Measurements from ENCODE around the gene ZNF680. TPM values are rescaled to one million over a fixed set of nuclear protein-coding genes. Genes with fewer than 3 reads are reported as not detected.

The ZNF680 gene
- total RNA-seq, 1 donor from 2014 or later = not detected

- H3K36me3 Mint-ChIP-seq = no peaks in the 10 kb centered on the region
- no peak for DNase-seq (ENCODE audit: low spot score)
- Histone ChIP-seq H3K27ac (no peak overlapping the region), H3K36me3 (no peaks in the 10 kb centered on the region), H3K27me3 (no peaks in the 10 kb centered on the region), H3K4me2 (no peak overlapping the region), H3K9ac (no peak overlapping the region), H3K79me2 (ENCODE audit: low read depth) (no peaks in the 10 kb centered on the region), H3K9me3 (ENCODE audit: low read depth) (peaks cover 9% of the 10 kb centered on the region), H3K4me1 (no peaks in the 10 kb centered on the region), H2AFZ (replicated peaks) (no peak overlapping the region), H3K4me3 (no peak overlapping the region), H4K20me1 (ENCODE audit: low read depth) (no peaks in the 10 kb centered on the region), H3F3A (ENCODE audit: low read depth) (no peaks in the 10 kb centered on the region)
- peaks cover 2% of the 10 kb centered on the region for H3K27me3 Mint-ChIP-seq (ENCODE audit: insufficient read depth, low read depth)
- TF ChIP-seq EZH2phosphoT487 (IDR thresholded peaks at IDR 0.05) = no peak
- TF ChIP-seq CTCF (IDR thresholded peaks at IDR 0.05) = no peak
- no peak for TF ChIP-seq EZH2 (IDR thresholded peaks at IDR 0.05)
- H3K4me3 Mint-ChIP-seq = no peak overlapping the region
- no peak overlapping the region for H3K27ac Mint-ChIP-seq
- no peaks in the 10 kb centered on the region for H3K4me1 Mint-ChIP-seq
- peaks cover 64% of the 10 kb centered on the region for H3K9me3 Mint-ChIP-seq
Observed at GRCh38 chr7:64603271-64603670, 40.4 kb upstream of the ZNF680 start.

- Mint-ChIP-seq H3K36me3 (no peaks in the 10 kb centered on the region), H3K9me3 (peaks cover 59% of the 10 kb centered on the region), H3K27ac (no peak overlapping the region), H3K4me1 (no peaks in the 10 kb centered on the region), H3K4me3 (no peak overlapping the region), H3K27me3 (ENCODE audit: insufficient read depth, low read depth) (peaks cover 2% of the 10 kb centered on the region)
- H3K9ac ChIP-seq = no peak overlapping the region
- no peaks in the 10 kb centered on the region for H3K27me3 ChIP-seq
- no peak overlapping the region for H3K27ac ChIP-seq
- no peak overlapping the region for H3K4me2 ChIP-seq
- no peak overlapping the region for H3K4me3 ChIP-seq
- H3K4me1 ChIP-seq = no peaks in the 10 kb centered on the region
- no peaks in the 10 kb centered on the region for H3K79me2 ChIP-seq (ENCODE audit: low read depth)
- no peaks in the 10 kb centered on the region for H4K20me1 ChIP-seq (ENCODE audit: low read depth)
- H2AFZ ChIP-seq (replicated peaks) = no peak overlapping the region
- no peak for DNase-seq (ENCODE audit: low spot score)
- no peaks in the 10 kb centered on the region for H3K36me3 ChIP-seq
- TF ChIP-seq EZH2 (IDR thresholded peaks at IDR 0.05) (no peak), CTCF (IDR thresholded peaks at IDR 0.05) (no peak), EZH2phosphoT487 (IDR thresholded peaks at IDR 0.05) (no peak)
- peaks cover 12% of the 10 kb centered on the region for H3K9me3 ChIP-seq (ENCODE audit: low read depth)
- no peaks in the 10 kb centered on the region for H3F3A ChIP-seq (ENCODE audit: low read depth)
Observed at GRCh38 chr7:64602518-64602917, 39.6 kb upstream of the ZNF680 start.

- Histone ChIP-seq H3K9ac (no peak overlapping the region), H3K36me3 (no peaks in the 10 kb centered on the region), H3K79me2 (ENCODE audit: low read depth) (no peaks in the 10 kb centered on the region), H3K4me1 (no peaks in the 10 kb centered on the region), H3K4me2 (no peak overlapping the region), H3K4me3 (no peak overlapping the region), H4K20me1 (ENCODE audit: low read depth) (no peaks in the 10 kb centered on the region), H3K27ac (no peak overlapping the region), H2AFZ (replicated peaks) (no peak overlapping the region), H3K9me3 (ENCODE audit: low read depth) (peaks cover 12% of the 10 kb centered on the region), H3F3A (ENCODE audit: low read depth) (no peaks in the 10 kb centered on the region), H3K27me3 (no peaks in the 10 kb centered on the region)
- Mint-ChIP-seq H3K4me3 (no peak overlapping the region), H3K9me3 (peaks cover 59% of the 10 kb centered on the region), H3K27me3 (ENCODE audit: insufficient read depth, low read depth) (peaks cover 2% of the 10 kb centered on the region), H3K36me3 (no peaks in the 10 kb centered on the region), H3K27ac (no peak overlapping the region), H3K4me1 (no peaks in the 10 kb centered on the region)
- no peak for DNase-seq (ENCODE audit: low spot score)
- no peak for TF ChIP-seq CTCF (IDR thresholded peaks at IDR 0.05)
- no peak for TF ChIP-seq EZH2 (IDR thresholded peaks at IDR 0.05)
- TF ChIP-seq EZH2phosphoT487 (IDR thresholded peaks at IDR 0.05) = no peak
Observed at GRCh38 chr7:64602086-64602485, 39.2 kb upstream of the ZNF680 start.

All from neural progenitor cell (in vitro differentiated cells).